Measurements from ENCODE around the gene STX10. TPM values are rescaled to one million over a fixed set of nuclear protein-coding genes. Genes with fewer than 3 reads are reported as not detected.
A peak's percentile ranks its signal among the peaks of the same experiment; 100 is the strongest.

The STX10 gene
- total RNA-seq, 3 donors from 2014 or later: 48.2 to 59.7 (median 49.3) TPM

- TF ChIP-seq, protein P1, sequence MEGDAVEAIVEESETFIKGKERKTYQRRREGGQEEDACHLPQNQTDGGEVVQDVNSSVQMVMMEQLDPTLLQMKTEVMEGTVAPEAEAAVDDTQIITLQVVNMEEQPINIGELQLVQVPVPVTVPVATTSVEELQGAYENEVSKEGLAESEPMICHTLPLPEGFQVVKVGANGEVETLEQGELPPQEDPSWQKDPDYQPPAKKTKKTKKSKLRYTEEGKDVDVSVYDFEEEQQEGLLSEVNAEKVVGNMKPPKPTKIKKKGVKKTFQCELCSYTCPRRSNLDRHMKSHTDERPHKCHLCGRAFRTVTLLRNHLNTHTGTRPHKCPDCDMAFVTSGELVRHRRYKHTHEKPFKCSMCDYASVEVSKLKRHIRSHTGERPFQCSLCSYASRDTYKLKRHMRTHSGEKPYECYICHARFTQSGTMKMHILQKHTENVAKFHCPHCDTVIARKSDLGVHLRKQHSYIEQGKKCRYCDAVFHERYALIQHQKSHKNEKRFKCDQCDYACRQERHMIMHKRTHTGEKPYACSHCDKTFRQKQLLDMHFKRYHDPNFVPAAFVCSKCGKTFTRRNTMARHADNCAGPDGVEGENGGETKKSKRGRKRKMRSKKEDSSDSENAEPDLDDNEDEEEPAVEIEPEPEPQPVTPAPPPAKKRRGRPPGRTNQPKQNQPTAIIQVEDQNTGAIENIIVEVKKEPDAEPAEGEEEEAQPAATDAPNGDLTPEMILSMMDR (IDR thresholded peaks at IDR 0.05): no peak
- intact Hi-C loops (cut with DNase I, micrococcal nuclease): no loop called here
- no peaks in the 10 kb centered on the region for H3K9me3 ChIP-seq
- DNase-seq (no peak), ATAC-seq (no peak)
- H3K4me3 ChIP-seq: no peak overlapping the region
- no peaks in the 10 kb centered on the region for H3K36me3 ChIP-seq (ENCODE audit: low read depth)
- peaks cover 23% of the 10 kb centered on the region for H3K4me1 ChIP-seq (ENCODE audit: low read depth)
These were observed 30.1 kb downstream of the STX10 start for GRCh38 chr19:13120031-13120430.

- no peaks in the 10 kb centered on the region for H3K36me3 ChIP-seq (ENCODE audit: low read depth)
- no peak overlapping the region for H3K4me3 ChIP-seq
- DNase-seq (no peak), ATAC-seq (no peak)
- no peaks in the 10 kb centered on the region for H3K9me3 ChIP-seq
- TF ChIP-seq, protein P1 (IDR thresholded peaks at IDR 0.05): no peak
- intact Hi-C loops (cut with DNase I, micrococcal nuclease): no loop called here
- peaks cover 23% of the 10 kb centered on the region for H3K4me1 ChIP-seq (ENCODE audit: low read depth)
These were observed 30.5 kb downstream of the STX10 start for GRCh38 chr19:13119627-13120026.

- ATAC-seq (peak; percentile 8), DNase-seq (peak; percentile 62 to 88 (median 75))
- intact Hi-C loops (cut with DNase I, micrococcal nuclease): no loop called here
- H3K36me3 ChIP-seq (ENCODE audit: low read depth): no peaks in the 10 kb centered on the region
- TF ChIP-seq, protein P1 (IDR thresholded peaks at IDR 0.05): no peak
- no peaks in the 10 kb centered on the region for H3K9me3 ChIP-seq
- peak overlapping the region; percentile 91 for H3K4me3 ChIP-seq
- peaks cover 23% of the 10 kb centered on the region for H3K4me1 ChIP-seq (ENCODE audit: low read depth)
These were observed 31.6 kb downstream of the STX10 start for GRCh38 chr19:13118424-13119193.

DNA sequence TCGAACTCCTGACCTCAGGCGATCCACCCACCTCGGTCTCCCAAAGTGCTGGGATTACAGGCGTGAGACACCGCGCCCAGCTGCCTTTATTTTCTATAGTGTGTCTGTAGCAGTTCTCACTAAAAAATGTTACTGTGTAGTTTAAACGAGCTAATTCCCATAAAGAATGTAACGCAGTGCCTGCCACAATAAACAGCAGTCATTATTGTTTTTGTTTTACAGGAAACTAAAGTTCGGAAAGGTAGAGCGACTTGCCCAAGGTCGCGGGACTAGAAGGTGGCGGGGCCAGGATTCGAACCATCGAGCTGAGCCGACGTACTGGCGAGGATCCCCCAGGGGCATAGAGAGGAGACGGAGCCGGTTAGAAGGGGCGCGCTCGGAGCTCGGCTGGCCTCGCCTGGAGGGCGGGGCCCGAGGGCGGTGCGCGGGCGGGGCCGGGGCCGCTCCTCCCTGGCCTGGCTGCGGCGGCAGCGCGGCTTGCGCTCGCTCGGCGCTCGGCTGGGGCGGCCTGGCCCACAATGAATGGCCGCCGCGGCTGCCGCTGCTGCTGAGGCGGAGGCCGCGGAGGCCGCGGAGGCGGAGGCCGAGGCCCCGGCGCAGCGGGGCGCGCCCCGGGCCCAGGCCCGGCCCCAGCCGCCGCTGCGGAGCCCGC is 32.3 kb downstream of the STX10 start, which contains the start of gene NACC1:
Gene NACC1 (plus strand): TSS at position 493 of the 652 bp plus-strand sequence. CDS start 16,944 bp downstream, outside the sequence.
- DNase-seq: peak; percentile 91 to 94 (median 93)
- H3K4me1 ChIP-seq (ENCODE audit: low read depth): peaks cover 23% of the 10 kb centered on the region
- peak within 1 kb of the TSS; percentile 91 for H3K4me3 ChIP-seq
- H3K36me3 ChIP-seq (ENCODE audit: low read depth): no peaks in the 10 kb centered on the region
- H3K9me3 ChIP-seq: no peaks in the 10 kb centered on the region
- TF ChIP-seq, protein P1 (IDR thresholded peaks at IDR 0.05): no peak
- ATAC-seq: peak; percentile 93
- intact Hi-C loops (cut with DNase I, micrococcal nuclease): no loop called here

GRCh38 chr19:13117176-13117771 is 32.9 kb downstream of the STX10 start:
- intact Hi-C loops (cut with DNase I, micrococcal nuclease): no loop called here
- peak; percentile 11 for ATAC-seq
- peak overlapping the region; percentile 75 for H3K4me3 ChIP-seq
- TF ChIP-seq, protein P1 (IDR thresholded peaks at IDR 0.05): no peak
- H3K36me3 ChIP-seq (ENCODE audit: low read depth): no peaks in the 10 kb centered on the region
- DNase-seq: peak in 1 of 3 donors; percentile 42
- no peaks in the 10 kb centered on the region for H3K9me3 ChIP-seq
- peaks cover 23% of the 10 kb centered on the region for H3K4me1 ChIP-seq (ENCODE audit: low read depth)

Measured in mucosa of descending colon (tissue), 3 donors.